ENCODE data around the gene SENP5.
"Not testable (repeated sequence)": the region's sequence is repeated elsewhere in the genome, so short reads cannot be mapped to it uniquely, and the experiment has no call there.

Gene SENP5, protein sequence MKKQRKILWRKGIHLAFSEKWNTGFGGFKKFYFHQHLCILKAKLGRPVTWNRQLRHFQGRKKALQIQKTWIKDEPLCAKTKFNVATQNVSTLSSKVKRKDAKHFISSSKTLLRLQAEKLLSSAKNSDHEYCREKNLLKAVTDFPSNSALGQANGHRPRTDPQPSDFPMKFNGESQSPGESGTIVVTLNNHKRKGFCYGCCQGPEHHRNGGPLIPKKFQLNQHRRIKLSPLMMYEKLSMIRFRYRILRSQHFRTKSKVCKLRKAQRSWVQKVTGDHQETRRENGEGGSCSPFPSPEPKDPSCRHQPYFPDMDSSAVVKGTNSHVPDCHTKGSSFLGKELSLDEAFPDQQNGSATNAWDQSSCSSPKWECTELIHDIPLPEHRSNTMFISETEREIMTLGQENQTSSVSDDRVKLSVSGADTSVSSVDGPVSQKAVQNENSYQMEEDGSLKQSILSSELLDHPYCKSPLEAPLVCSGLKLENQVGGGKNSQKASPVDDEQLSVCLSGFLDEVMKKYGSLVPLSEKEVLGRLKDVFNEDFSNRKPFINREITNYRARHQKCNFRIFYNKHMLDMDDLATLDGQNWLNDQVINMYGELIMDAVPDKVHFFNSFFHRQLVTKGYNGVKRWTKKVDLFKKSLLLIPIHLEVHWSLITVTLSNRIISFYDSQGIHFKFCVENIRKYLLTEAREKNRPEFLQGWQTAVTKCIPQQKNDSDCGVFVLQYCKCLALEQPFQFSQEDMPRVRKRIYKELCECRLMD

DNA sequence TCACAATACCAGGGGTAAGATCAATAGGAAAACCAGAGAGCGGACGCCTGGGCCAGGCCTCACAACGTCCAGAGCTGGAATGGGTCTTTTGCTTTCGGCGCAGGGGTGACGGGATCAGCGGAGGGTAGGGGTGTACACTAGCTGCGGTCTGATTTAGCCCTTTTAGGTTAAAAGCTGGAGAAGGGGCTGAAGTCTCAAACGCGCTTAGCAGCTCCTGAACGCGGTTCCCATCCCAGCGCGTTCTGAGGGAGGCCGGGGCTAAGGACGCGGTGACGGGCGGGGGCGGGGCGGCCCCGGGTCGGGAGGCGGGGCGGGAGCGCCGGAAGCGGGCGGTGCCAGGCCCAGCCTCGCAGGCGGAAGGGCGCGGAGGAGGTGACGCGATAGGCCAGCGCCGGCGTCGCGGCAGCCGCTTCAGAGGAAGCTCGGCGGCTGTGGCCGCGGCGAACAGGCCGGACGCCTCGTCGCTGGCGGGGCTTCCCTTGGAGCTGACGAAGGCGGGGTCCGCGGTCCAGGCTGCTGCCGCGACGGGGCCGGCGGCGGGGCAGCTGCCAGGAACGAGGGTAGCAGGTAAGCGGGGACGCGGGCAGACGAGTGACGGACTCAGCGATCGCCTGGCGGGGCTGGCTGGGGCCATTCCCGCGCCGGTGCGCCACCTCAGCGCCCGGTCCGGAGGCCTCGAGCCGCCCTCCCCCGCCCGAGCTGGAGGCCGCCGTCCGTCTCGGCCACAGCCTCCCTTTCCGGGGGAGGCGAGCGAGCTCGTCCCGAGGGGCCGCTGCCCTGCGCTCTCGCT is at the start of gene SENP5:
Gene SENP5, plus strand, starts transcription at position 414 of the 790 bp plus-strand sequence. CDS start 17,262 bp downstream, outside the sequence.
- peak; percentile 92 for DNase-seq

DNA sequence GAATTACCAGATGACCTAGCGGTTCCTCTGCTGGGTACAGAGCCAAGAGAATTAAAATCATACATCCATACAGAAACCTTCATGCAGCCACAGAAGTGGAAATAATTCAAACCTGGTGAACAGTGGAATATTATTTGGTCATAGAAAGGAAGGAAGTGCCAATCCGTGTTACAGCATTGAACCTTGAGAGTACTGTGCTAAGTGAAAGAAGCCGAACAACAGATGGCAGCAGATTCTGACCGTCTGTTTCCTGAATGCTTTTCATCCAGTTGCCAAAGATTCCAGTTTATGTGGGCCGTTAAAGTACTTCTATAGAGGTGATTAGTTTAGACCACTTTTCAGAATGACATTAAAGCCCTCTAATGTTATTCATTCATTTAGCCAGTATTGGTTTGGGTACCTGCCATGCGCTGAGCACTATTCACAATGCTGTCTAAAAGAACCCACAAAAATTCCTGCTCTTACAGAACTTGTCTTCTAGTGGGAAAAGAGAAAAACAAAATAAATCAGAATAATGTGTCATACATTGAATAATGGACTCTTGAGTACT is 45.8 kb upstream of the SENP5 start:
- no peak for DNase-seq

DNA sequence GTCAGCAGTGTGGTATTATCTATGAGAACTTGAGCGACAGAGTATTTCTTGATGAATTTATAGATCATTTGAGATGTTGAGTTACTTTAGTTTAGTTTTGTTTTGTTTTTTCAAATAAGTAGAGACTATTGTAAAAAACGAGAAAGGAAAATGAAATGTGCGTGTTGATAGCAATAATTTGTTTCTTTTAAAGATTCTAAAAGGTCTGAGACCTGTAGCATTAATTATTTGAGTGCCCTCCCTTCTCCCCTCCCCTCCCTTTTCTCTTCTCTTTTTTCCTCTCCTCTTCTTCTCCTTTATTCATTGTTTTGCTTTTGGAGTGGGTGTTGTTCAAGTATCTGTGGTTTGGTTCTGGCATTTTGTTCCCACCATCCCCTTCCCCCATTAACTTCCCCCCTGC is 38.1 kb upstream of the SENP5 start:
- DNase-seq: not testable (repeated sequence)

DNA sequence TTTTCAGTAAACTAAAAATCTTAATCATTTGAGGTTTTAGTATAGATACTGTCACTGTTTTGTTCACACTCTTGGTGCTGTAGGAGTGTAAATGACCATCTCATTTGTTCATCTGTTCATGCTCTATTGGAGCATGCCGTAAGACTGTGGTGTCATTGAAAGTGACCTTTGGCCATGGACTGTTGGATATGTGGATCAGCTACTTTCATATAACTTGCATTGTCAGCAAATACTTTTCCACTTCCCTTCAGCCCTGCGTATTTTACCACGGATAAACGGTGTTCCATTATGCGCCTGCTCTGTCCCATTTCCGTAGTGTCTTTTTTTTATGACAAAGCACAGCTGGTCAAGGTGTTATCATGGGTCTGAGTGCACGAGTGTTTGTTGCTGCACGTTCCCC is 32.6 kb upstream of the SENP5 start:
- no peak for DNase-seq

DNA sequence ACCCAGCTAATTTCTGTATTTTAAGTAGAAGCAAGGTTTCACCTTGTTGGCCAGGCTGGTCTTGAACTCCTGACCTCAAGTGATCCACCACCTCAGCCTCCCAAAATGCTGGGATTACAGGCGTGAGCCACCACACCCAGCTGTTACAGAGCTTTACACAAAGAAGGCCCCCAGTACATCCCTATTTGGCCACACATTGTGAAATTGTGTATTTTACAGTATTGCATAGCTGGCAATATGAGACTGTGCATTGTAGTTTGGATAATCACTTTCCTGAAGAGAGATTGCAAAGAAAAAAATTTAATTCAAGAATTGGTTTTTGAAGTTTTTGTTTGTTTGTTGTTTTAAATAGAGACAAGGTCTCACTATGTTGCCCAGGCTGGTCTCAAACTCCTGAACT is 31.1 kb upstream of the SENP5 start:
- DNase-seq: not testable (repeated sequence)

DNA sequence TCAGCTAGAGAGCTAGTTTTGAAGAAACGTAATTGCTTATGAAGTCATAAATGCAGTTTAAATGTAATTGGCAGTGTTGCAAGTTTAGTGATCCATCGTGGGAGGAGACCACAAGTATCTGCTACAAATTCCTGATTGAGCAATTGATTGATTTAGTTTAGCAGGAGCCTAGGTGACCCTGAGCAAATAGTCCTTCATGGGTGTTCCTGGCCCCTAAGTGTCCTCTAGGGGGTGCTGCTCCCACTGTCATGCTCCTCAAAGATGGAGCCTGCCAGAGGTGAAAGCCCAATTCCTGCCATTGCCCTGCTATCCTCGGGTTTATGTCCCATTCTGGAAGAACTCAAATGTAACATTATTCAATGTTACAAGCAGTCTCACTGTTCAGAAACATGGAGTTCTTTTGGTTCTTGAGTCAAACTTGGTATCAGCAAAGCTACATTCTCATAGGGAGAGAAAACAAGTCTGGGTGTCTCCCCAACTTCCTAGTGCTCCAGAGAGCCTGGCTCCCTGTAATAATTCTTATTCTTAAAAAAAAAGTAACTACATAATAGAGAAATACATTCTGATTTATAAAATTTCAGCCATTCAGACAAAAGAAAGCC is 29.8 kb upstream of the SENP5 start:
- peak; percentile 83 for DNase-seq

DNA sequence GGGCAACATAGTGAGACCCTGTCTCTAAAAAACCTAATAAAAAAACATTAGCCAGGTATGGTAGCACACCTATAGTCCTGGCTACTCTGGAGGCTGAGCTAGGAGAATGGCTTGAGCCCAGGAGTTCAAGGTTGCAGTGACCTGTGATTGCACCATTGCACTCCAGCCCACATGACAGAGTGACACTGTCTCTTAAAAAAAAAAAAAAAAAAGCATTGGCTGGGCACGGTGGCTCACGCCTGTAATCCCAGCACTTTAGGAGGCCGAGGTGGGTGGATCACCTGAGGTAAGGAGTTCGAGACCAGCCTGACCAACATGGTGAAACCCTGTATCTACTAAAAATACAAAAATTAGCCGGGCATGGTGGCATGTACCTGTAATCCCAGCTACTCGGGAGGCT is 28.4 kb upstream of the SENP5 start:
- DNase-seq: not testable (repeated sequence)

DNA sequence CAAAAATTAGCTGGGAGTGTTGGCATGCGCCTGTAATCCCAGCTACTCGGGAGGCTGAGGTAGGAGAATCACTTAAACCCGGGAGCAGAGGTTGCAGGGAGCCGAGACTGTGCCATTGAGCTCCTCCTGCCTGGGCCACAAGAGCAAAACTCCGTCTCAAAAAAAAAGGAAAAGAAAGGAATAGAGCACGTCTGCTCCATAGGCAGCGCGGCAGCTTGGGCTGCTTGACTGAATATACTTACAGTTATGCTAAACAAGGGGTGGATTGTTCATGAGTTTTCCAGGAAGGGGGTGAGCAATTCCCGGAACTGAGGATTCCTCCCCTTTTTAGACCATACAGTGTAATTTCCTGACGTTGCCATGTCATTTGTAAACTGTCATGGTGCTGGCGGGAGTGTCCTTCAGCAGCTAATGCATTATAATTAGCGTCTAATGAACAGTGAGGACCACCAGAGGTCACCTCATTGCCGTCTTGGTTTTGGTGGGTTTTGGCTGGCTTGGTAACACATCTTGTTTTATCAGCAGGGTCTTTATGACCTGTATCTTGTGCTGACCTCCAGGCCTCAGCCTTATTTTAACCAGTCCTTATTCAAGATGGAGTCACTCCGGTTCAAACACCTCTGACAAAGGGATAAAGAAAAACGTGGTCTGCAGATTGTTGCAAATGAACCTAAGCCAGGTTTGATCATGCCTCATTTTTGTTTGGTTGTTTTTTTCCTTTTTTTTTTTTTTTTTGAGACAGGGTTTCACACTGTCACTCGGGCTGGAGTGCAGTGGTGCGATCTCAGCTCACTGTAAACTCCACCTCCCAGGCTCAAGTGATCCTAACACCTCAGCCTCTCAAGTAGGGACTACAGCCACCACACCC is 24.9 kb upstream of the SENP5 start:
- no peak for DNase-seq

DNA sequence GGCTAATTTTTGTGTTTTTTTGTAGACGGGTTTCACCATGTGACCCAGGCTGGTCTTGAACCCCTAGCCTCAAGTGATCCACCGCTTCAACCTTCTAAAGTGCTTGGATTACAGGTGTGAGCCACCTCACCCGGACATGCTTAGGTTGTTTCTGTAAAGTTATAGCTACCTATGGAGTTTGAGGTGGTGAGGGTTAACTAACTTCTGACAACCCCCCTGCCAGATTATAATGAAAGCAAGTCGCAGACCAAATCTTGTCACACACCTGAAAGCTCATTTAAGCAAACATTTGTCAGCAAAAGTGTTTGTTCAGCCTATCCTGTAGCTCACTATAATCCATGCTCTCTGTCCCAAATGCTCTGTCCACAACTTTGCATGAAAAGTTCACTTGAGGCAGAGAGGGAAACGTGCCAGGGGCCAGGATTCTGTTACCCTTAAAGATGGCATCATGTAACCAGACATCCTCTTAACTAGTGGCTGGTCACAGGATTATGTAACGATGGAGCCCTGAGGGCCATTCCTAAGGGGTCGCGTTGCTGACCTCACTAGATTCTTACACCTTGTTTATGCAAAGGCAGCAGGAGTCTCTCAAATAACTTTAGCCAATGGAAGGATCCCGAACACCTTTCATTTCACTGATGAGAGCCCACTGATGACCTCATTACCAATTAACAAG is 24.1 kb upstream of the SENP5 start:
- no peak for DNase-seq

DNA sequence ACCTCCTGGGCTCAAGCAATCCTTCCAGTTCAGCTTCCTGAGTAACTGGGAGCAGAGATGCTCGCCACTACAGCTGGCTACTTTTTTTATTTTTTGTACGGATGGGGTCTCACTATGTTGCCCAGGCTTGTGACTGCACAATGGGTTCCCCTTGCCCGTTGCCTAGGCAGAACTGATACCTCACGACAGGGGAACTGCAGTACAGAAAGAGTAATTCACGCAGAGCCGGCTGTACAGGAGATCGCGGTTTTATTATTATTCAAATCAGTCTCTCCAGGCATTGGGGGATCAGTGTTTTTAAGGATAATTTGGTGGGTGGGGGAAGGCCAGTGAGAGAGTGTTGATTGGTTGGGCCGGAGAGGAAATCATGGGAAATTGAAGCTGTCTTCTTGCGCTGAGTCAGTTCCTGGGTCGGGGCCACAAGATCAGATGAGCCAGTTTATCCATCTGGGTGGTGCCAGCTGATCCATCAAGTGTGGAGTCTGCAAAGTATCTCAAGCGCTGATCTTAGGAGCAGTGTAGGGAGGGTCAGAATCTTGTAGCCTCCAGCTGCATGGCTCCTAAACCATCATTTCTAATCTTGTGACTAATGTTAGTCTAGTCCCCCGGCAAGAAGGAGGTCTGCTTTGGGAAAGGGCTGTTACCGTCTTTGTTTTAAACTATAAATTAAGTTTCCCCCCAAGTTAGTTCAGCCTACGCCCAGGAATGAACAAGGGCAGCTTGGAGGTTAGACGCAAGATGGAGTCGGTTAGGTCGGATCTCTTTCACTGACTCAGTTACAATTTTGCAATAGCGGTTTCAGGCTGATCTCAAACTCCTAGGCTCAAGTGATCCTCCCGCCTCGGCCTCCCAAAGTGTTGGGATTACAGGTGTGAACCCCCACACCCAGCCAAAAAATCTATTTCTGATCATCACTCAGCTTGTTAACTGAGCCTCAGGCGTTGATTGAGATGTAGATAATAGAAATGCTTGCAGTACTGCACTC is 23.2 kb upstream of the SENP5 start:
- not testable (repeated sequence) for DNase-seq

DNA sequence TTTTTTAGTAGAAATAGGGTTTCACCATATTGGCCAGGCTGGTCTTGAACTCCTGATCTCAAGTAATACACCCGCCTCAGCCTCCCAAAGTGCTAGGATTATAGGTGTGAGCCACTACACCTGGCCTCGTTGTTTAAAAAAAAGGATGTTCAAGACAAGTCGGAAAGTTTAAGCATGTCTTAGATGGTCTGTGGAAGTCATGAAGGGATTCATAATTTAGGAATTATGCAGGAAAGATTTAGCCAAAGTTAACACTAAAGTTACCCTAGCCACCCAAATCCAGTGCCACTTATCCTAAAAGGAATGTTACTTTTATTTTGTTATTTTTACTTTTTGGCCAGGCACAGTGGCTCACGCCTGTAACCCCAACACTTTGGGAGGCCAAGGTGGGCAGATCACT is 19.3 kb upstream of the SENP5 start:
- not testable (repeated sequence) for DNase-seq

DNA sequence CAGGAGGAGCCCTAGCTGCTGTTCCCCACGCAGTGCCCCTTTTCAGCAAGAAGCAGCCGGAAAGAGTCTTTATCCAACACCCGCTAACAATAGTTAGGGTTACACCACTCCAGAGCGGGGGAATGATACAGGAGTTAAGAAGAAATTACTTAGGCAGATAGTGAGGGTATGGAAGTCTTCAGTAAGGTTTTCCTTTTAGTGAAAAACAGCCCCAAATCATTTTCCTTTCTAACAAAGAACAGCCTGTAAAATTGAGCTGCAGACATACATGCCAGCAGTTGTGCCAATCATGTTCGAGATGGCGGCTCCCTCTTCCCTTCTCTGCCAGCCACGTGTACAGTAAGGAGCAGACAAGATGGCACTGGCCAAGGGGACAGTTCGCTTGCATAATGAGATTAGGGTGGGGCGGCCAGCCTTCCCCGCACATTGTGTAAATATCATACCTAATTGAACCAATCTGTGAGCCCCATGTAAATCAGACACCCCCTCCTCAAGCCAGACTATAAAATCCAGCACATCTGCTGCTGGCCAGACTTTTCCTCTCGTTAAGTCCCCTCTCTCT is 18.5 kb upstream of the SENP5 start:
- no peak for DNase-seq

DNA sequence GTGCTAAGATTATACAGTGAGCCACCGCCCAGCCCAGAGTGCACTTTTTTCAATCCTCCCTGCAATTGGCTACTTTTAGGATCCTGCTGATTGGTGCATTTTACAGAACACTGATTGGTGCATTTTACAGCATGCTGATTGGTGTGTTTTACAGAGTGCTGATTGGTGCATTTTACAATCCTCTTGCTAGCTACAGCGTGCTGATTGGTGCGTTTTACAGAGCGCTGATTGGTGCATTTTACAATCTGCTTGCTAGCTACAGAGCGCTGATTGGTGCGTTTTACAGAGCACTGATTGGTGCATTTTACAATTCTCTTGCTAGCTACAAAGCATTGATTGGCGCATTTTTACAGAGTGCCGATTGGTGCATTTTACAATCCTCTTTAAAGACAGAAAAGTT is 4.7 kb upstream of the SENP5 start:
- not testable (repeated sequence) for DNase-seq

DNA sequence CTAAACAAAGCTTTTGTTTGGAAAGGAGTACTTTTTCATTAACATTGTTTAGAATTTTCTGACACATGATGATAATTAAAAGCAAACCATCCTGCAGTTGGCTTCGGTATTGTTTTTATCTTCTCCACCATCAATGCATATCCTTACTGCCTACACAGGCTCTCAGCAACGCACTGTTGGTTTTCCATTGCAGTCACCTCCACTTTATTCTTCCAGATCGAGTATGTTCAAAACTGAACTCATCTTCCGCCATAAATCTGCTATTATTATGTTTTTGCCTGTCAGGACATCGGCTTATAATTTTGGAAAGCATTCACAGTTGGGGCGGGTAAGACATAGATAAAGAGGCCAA is 589 bp upstream of the SENP5 start:
- no peak for DNase-seq

DNA sequence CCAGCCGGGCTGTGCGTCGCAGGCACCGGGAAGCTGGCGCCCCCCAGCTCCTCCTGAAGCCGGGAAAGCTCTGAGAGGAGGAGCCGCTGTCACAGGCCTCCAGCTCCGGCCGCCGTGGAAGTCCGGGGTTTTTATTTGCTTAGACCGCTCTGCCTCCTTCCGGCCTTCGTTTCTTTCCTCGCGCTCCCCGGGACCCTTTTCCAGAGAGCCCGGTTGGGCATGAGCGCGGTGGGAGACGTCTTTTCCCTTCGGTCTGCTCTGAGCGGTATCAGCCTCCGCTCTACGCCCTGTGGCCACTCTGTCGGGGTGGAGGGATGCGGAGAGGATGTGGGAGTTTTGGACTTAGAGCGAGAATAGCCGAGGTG is 559 bp downstream of the SENP5 start:
- peak; percentile 40 for DNase-seq

DNA sequence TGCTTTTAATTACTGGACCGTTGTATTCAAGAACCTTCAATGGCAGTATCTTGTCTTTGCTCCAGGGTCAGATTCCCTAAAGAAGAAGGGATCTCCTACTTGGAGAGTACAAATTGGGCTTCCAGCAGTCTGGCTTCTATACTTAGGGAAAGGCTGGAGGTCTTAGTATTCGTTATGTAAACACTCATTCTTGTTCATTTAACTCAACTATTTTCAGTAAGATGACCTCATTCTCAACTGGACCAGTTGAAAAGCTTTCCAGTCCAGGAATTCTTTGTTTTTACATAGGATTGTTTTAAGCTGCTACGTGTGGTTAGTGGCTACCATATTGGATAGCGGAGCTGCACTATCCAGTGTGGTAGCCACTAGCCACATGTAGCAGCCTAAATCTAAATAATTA is 4.6 kb downstream of the SENP5 start:
- no peak for DNase-seq

DNA sequence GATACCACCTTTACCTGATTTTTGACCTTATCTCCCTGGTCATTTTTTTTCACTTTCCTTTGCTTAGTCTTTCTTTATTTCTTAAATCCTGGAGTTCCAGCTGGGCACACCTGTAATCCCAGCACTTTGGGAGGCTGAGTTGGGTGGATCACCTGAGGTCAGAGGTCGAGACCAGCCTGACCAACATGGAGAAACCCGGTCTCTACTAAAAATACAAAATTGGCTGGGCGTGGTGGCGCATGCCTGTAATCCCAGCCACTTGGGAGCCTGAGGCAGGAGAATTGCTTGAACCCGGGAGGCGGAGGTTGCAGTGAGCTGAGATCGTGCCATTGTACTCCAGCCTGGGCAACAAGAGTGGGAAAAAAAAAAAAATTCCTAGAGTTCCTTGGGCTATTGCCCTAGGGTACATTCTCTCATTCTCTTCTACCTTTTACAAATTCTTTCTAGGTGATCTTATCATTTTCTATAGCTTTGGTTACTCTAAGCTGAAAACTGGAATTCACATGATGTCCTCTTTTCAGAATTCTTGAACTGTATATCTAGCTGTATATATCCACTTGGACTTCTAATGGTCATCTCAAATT is 6.9 kb downstream of the SENP5 start:
- not testable (repeated sequence) for DNase-seq

DNA sequence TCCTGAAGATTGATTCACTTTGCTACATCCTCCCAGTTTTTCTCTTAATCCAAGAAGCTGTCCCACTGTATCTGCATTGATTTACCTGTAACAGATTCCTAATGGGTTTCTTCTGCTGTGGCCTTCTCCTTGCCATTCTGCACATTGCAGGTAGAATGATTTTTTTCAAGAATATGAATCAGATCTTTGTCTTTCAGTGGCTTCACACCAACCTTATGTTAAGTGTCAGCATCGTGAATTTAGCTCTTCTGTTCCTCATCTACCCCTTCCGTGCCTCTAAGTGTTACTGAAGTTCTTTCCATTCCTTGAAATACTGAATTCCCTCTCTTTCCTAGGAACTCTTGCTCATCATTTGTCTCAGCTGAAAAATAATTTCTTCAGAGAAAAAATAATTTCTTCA is 7.5 kb downstream of the SENP5 start:
- DNase-seq: no peak

DNA sequence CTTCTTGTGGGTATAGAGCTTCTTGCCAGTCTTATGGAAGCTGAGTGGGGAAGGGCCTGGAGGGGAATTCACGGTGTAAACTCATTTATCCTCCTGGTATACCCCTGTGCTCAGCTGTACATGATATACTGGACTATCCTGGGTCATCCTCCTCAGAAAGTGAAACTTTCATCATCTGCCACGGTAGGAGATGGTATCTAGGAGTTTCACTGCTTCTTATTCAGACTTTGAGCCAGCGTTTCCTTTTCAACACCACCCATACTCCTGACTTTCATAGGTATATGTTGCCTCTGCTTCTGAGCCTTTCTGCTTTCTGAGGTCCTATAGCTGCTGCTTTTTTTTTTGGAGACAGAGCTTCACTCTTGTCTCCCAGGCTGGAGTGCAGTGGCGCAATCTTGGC is 15.6 kb downstream of the SENP5 start:
- peak; percentile 31 for DNase-seq

Measured in stimulated activated CD8-positive, alpha-beta memory T cell treated with anti-CD3 and anti-CD28 coated beads, Interleukin-4, amount 100 ng/mL, for 48 hours (primary cell).